Metanephros (tissue), 2 donors: ENCODE results near the gene RNU6-8. TPM values are rescaled to one million over a fixed set of nuclear protein-coding genes. Genes with fewer than 3 reads are reported as not detected.

Source experiments
- small RNA-seq: library from RNA; depleted of rRNA; stranded (forward); fragments of <200 nt; gene quantifications from one replicate; pipeline ENCODE3, GENCODE V24; 2014; ENCODE audit warnings: low replicate concordance
- total RNA-seq: library from RNA; depleted of rRNA; stranded (reverse); fragments of >200 nt; gene quantifications from one replicate; pipeline ENCODE4 v1.2.3, GENCODE V29; 2014

The RNU6-8 gene
- total RNA-seq = not detected

GRCh38 chr14:32202998-32203882, at the start of gene RNU6-8:
Gene RNU6-8, minus strand, starts transcription at chr14:32203269.

DNA sequence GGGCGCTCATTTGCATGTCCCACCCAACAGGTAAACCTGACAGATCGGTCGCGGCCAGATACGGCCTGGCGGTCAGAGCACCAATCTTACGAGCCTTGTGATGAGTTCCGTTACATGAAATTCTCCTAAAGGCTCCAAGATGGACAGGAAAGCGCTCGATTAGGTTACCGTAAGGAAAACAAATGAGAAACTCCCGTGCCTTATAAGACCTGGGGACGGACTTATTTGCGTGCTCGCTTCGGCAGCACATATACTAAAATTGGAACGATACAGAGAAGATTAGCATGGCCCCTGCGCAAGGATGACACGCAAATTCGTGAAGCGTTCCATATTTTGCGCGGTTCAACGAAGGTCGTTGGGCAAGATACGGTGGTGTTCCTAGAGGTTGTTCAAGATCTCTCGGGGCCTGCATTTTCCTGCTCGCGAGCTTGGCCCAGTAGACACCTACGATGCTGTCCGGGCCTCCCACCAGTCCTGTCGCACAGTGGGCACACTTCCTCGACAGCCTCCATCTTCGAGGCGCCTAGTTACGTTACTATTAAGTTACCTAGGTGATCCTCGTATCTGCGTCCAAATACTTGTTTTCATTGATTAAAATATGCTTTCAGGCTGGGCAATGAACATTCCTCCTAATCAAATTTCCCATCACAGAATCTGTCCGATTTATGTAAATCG, 1.1 kb downstream of the RNU6-8 start, which contains the start of gene RNU6-7:
Gene RNU6-7, plus strand, starts transcription at position 230 of the 675 bp plus-strand sequence.

Small RNA genes within 50 kb of the gene (small RNA-seq; reads per million reads assigned to genes)
- gene RNU6-7 (1.6 reads per million, percentile 88 among the genes with 10 or more reads in this experiment), gene RNU6-8 (not detected)

Other genes with a start within 250 kb of the RNU6-8 start
- gene ARHGAP5, start 126.0 kb downstream of the RNU6-8 start, total RNA-seq = 130 TPM
- not detected for gene RNU6-7, start 1.2 kb downstream of the RNU6-8 start, total RNA-seq
- gene AKAP6, start 126.0 kb upstream of the RNU6-8 start, total RNA-seq = 17.8 TPM